ENCODE results near the gene JRKL. TPM values are rescaled to one million over a fixed set of nuclear protein-coding genes. Genes with fewer than 3 reads are reported as not detected.

The JRKL gene
- total and polyA plus RNA-seq, 2 of the 13 experiments (the other 11 are each of a cell fraction or from before 2014, with no cell fraction given) = 3.2 to 4.5 TPM

DNA sequence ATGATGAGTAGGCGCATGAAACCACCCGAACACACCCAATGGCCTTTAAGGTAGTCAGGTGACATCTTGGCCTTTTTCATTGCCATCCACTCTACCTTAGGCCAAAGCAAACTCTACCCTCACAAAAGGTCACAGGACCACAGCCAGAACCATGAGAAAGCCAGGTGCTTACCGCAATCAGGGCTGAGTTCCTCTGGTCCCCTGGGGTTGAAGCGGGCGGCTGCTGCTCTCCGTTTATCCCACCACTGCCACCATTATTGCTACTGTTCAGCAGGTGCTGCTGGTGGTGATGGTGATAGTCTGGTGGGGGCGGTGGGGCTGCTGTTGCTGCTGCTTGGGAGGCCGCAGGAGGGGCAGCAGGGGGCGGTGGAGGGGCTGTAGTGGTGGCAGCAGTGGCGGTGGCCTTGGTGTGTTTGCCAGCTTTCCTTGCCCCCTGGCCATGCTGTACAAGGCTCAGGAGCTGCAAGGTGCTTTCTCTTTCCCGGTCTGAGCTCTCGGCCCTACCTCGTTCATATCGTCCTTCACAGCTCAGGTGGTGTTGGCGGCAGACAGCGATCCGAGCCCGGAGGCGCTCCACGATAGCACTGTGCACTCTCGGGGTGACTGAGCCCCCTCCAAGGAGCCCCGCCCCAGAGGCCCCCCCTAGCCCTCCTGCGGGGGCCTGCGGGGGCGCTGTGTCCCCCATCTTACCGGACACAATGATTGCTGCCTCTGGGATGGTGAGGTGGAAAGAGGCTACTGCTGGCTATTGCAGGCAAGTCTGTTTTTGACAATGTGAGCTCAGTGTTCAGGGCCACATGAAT lies 48.4 kb upstream of the JRKL start (continued):
- TF ChIP-seq, protein P1, sequence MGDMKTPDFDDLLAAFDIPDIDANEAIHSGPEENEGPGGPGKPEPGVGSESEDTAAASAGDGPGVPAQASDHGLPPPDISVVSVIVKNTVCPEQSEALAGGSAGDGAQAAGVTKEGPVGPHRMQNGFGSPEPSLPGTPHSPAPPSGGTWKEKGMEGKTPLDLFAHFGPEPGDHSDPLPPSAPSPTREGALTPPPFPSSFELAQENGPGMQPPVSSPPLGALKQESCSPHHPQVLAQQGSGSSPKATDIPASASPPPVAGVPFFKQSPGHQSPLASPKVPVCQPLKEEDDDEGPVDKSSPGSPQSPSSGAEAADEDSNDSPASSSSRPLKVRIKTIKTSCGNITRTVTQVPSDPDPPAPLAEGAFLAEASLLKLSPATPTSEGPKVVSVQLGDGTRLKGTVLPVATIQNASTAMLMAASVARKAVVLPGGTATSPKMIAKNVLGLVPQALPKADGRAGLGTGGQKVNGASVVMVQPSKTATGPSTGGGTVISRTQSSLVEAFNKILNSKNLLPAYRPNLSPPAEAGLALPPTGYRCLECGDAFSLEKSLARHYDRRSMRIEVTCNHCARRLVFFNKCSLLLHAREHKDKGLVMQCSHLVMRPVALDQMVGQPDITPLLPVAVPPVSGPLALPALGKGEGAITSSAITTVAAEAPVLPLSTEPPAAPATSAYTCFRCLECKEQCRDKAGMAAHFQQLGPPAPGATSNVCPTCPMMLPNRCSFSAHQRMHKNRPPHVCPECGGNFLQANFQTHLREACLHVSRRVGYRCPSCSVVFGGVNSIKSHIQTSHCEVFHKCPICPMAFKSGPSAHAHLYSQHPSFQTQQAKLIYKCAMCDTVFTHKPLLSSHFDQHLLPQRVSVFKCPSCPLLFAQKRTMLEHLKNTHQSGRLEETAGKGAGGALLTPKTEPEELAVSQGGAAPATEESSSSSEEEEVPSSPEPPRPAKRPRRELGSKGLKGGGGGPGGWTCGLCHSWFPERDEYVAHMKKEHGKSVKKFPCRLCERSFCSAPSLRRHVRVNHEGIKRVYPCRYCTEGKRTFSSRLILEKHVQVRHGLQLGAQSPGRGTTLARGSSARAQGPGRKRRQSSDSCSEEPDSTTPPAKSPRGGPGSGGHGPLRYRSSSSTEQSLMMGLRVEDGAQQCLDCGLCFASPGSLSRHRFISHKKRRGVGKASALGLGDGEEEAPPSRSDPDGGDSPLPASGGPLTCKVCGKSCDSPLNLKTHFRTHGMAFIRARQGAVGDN (CRISPR knock-in tag; IDR thresholded peaks at IDR 0.05) = peak; percentile 92
- TF ChIP-seq NCOR1 (IDR thresholded peaks at IDR 0.05; ENCODE audit: borderline replicate concordance, low read length) (no peak), HNF4A (CRISPR knock-in tag; IDR thresholded peaks at IDR 0.05) (no peak), EP300 (IDR thresholded peaks at IDR 0.05; ENCODE audit: low read depth in 2 of 2, low read length in 2 of 2) (no peak), EP300 (CRISPR knock-in tag; IDR thresholded peaks at IDR 0.05; ENCODE audit: borderline replicate concordance) (no peak), TEAD2 (CRISPR knock-in tag; IDR thresholded peaks at IDR 0.05) (no peak), ZNF274 (CRISPR knock-in tag; IDR thresholded peaks at IDR 0.05) (no peak), SAP130 (CRISPR knock-in tag; IDR thresholded peaks at IDR 0.05; ENCODE audit: low read depth) (peak; percentile 38), ZNF124 (CRISPR knock-in tag; IDR thresholded peaks at IDR 0.05) (no peak), ZC3H13 (CRISPR knock-in tag; IDR thresholded peaks at IDR 0.05) (0 out of 2 replicates have a peak, but pooled peaks have one; percentile 50), ZBTB7B (CRISPR knock-in tag; IDR thresholded peaks at IDR 0.05) (peak; percentile 68; the same call in 1 of the 2 replicates), ZEB1 (IDR thresholded peaks at IDR 0.05; ENCODE audit: insufficient replicate concordance, low read depth) (no peak), ZMYM3 (CRISPR knock-in tag; IDR thresholded peaks at IDR 0.05) (peak; percentile 37; the same call in 1 of the 2 replicates), HNRNPUL1 (IDR thresholded peaks at IDR 0.05; ENCODE audit: low read depth, low read length) (no peak), MAFG (CRISPR knock-in tag; IDR thresholded peaks at IDR 0.05) (no peak)
- TF ChIP-seq, protein P2, sequence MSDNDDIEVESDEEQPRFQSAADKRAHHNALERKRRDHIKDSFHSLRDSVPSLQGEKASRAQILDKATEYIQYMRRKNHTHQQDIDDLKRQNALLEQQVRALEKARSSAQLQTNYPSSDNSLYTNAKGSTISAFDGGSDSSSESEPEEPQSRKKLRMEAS (IDR thresholded peaks at IDR 0.05) = peak; percentile 38; the same call in 1 of the 2 replicates
- TF ChIP-seq, protein P3, sequence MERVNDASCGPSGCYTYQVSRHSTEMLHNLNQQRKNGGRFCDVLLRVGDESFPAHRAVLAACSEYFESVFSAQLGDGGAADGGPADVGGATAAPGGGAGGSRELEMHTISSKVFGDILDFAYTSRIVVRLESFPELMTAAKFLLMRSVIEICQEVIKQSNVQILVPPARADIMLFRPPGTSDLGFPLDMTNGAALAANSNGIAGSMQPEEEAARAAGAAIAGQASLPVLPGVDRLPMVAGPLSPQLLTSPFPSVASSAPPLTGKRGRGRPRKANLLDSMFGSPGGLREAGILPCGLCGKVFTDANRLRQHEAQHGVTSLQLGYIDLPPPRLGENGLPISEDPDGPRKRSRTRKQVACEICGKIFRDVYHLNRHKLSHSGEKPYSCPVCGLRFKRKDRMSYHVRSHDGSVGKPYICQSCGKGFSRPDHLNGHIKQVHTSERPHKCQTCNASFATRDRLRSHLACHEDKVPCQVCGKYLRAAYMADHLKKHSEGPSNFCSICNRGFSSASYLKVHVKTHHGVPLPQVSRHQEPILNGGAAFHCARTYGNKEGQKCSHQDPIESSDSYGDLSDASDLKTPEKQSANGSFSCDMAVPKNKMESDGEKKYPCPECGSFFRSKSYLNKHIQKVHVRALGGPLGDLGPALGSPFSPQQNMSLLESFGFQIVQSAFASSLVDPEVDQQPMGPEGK (CRISPR knock-in tag; IDR thresholded peaks at IDR 0.05) = peak; percentile 93
- TF ChIP-seq, protein P4, sequence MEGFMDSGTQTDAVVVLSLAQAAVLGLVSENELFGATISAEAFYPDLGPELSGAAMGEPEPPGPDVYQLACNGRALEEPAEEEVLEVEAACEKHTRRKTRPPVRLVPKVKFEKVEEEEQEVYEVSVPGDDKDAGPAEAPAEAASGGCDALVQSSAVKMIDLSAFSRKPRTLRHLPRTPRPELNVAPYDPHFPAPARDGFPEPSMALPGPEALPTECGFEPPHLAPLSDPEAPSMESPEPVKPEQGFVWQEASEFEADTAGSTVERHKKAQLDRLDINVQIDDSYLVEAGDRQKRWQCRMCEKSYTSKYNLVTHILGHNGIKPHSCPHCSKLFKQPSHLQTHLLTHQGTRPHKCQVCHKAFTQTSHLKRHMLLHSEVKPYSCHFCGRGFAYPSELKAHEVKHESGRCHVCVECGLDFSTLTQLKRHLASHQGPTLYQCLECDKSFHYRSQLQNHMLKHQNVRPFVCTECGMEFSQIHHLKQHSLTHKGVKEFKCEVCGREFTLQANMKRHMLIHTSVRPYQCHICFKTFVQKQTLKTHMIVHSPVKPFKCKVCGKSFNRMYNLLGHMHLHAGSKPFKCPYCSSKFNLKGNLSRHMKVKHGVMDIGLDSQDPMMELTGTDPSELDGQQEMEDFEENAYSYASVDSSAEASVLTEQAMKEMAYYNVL (CRISPR knock-in tag; IDR thresholded peaks at IDR 0.05; ENCODE audit: borderline replicate concordance) = no peak
- TF ChIP-seq, protein P5, sequence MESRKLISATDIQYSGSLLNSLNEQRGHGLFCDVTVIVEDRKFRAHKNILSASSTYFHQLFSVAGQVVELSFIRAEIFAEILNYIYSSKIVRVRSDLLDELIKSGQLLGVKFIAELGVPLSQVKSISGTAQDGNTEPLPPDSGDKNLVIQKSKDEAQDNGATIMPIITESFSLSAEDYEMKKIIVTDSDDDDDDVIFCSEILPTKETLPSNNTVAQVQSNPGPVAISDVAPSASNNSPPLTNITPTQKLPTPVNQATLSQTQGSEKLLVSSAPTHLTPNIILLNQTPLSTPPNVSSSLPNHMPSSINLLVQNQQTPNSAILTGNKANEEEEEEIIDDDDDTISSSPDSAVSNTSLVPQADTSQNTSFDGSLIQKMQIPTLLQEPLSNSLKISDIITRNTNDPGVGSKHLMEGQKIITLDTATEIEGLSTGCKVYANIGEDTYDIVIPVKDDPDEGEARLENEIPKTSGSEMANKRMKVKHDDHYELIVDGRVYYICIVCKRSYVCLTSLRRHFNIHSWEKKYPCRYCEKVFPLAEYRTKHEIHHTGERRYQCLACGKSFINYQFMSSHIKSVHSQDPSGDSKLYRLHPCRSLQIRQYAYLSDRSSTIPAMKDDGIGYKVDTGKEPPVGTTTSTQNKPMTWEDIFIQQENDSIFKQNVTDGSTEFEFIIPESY (CRISPR knock-in tag; IDR thresholded peaks at IDR 0.05) = peak; percentile 72

Measured in HepG2 (cell line).